HUES64 (cell line): Measurements from ENCODE around the gene RAB31.

Experiments used
- H3K27ac ChIP-seq: 2 replicates; pipeline ENCODE4 v1.7.0; 2013; ENCODE audit warnings: low read depth, low read length, inconsistent platforms
- H3K27me3 ChIP-seq: 2 replicates; pipeline ENCODE4 v1.6.1; 2013; ENCODE audit warnings: mild to moderate bottlenecking, low read length; ENCODE audit not compliant: insufficient read depth
- H3K36me3 ChIP-seq: 2 replicates; pipeline ENCODE4 v1.6.1; 2013; ENCODE audit warnings: mild to moderate bottlenecking, low read length; ENCODE audit not compliant: insufficient read depth
- H3K4me1 ChIP-seq: 2 replicates; pipeline ENCODE4 v1.6.1; 2013; ENCODE audit warnings: mild to moderate bottlenecking, low read length, moderate library complexity; ENCODE audit not compliant: insufficient read depth
- H3K4me3 ChIP-seq: 2 replicates; pipeline ENCODE4 v1.5.1; 2013; ENCODE audit warnings: mild to moderate bottlenecking, low read length, moderate library complexity
- H3K9ac ChIP-seq: 2 replicates; pipeline ENCODE4 v1.6.1; 2013; ENCODE audit warnings: mild to moderate bottlenecking, low read depth, low read length
- H3K9me3 ChIP-seq: 2 replicates; pipeline ENCODE4 v1.6.1; 2013; ENCODE audit warnings: low read depth, low read length; ENCODE audit not compliant: insufficient read depth
- WGBS: fragments of 150-250, 120-280 bp; methylation state at CpG from one replicate; pipeline ENCODE4 v1.1.7; 2013; ENCODE audit warnings: missing lambda C conversion rate; 5-methylcytosine and 5-hydroxymethylcytosine counted together

Gene RAB31

GRCh38 chr18:9753846-9754245 is 45.7 kb downstream of the RAB31 start:
- Histone ChIP-seq H3K36me3 (no peaks in the 10 kb centered on the region), H3K27me3 (no peaks in the 10 kb centered on the region), H3K4me3 (no peak overlapping the region), H3K4me1 (no peaks in the 10 kb centered on the region; the same call in 1 of the 2 replicates), H3K9me3 (no peaks in the 10 kb centered on the region), H3K9ac (no peak overlapping the region), H3K27ac (no peak overlapping the region)
- WGBS: 93% methylated on average over 7 of the region's 7 CpGs

DNA sequence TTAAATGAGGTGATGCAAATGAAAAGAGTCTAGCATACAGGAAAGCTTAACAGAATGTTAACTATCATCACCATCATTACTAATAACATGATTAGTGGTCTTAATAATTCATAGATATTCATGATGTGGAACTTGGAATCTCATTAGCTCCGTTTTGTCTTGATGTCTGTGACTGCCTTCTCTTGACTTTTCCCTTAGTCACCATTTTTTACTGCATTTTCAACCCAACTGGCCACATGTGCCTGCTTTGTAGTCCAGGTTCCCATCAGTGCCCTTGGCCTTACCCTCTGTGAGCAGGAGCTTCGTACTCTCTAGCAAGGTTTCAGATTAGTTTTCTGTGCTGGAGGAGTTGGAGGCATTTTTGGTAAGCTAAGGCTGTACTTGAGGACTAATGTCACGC is 47.0 kb downstream of the RAB31 start:
- no peaks in the 10 kb centered on the region for H3K36me3 ChIP-seq
- no peaks in the 10 kb centered on the region for H3K9me3 ChIP-seq
- no peaks in the 10 kb centered on the region for H3K27me3 ChIP-seq
- no peak overlapping the region for H3K27ac ChIP-seq
- H3K4me3 ChIP-seq: no peak overlapping the region
- H3K4me1 ChIP-seq: no peaks in the 10 kb centered on the region; the same call in 1 of the 2 replicates
- WGBS: 61% methylated on average over 3 of the region's 3 CpGs
- H3K9ac ChIP-seq: no peak overlapping the region

DNA sequence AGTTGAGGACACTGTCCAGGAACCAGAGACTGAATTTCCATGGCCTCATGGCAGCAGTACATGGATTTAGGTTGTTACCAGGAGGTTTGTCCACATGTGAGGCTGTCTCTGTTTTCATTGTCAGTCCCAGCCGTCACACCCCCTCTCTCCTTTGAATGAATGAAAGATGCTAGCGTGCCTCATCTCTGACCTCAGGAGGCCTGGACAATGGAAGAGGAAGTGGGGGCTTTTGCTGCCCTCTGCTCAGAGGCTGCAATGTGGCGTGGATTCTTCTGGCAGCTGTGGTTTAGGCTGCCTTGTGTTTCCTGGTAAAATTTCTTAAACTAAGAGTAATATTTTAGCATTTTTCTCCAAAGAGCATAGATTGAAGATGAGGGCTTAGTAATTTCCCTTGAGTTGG is 47.5 kb downstream of the RAB31 start:
- H3K27me3 ChIP-seq: no peaks in the 10 kb centered on the region
- no peak overlapping the region for H3K27ac ChIP-seq
- H3K4me3 ChIP-seq: no peak overlapping the region
- 89% methylated on average over 3 of the region's 3 CpGs for WGBS
- no peaks in the 10 kb centered on the region; the same call in 1 of the 2 replicates for H3K4me1 ChIP-seq
- H3K36me3 ChIP-seq: no peaks in the 10 kb centered on the region
- H3K9me3 ChIP-seq: no peaks in the 10 kb centered on the region
- H3K9ac ChIP-seq: no peak overlapping the region

GRCh38 chr18:9756271-9756932 is 48.3 kb downstream of the RAB31 start:
- H3K27me3 ChIP-seq: no peaks in the 10 kb centered on the region
- no peaks in the 10 kb centered on the region for H3K36me3 ChIP-seq
- H3K4me1 ChIP-seq: no peaks in the 10 kb centered on the region; the same call in 1 of the 2 replicates
- no peak overlapping the region for H3K9ac ChIP-seq
- 93% methylated on average over 4 of the region's 4 CpGs for WGBS
- H3K4me3 ChIP-seq: no peak overlapping the region
- H3K9me3 ChIP-seq: no peaks in the 10 kb centered on the region
- no peak overlapping the region for H3K27ac ChIP-seq

- Histone ChIP-seq H3K4me1 (no peaks in the 10 kb centered on the region; the same call in 1 of the 2 replicates), H3K9me3 (no peaks in the 10 kb centered on the region), H3K9ac (no peak overlapping the region), H3K36me3 (no peaks in the 10 kb centered on the region), H3K27me3 (no peaks in the 10 kb centered on the region), H3K4me3 (no peak overlapping the region), H3K27ac (no peak overlapping the region)
- WGBS: 94% methylated on average over 8 of the region's 8 CpGs
Observed at GRCh38 chr18:9756933-9757470, 48.9 kb downstream of the RAB31 start.

DNA sequence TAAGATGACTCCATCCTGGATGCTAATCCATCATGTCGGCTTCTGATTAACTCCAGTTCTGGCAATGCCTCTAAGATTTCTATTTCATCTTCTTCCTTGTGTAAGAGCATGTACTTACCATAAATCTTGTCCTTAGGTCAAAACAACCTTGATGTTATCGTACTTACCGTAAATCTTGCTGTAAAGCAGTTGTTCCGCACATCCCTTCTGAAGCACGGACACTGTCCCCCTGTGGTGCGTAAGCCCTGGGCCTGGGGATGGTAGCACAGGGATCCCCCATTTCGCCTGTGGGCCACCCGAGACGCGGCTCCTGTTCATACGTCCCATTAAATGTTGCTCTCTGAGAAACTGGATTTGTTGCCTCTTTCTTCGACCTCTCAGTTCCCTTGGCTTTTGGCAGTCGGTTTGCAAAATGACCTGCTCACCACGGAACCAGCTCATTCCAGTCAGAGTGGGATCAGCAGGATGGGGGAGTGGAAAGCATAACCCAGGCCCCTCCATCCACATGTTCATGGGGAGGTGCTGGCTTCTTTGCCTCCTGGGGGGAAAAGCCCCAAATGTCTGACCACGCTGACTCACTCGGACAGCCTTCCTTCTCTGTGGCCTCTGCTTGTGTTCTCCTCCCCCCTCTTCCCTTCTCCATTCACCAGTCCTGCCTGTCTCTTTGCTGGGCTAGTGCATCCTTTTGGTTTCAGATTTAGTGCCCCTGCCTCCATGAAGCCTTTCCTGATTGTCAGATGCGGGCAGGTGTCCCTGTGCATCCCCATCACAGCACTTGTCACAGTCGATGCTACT is 49.9 kb downstream of the RAB31 start:
- H3K9me3 ChIP-seq: no peaks in the 10 kb centered on the region
- no peaks in the 10 kb centered on the region for H3K36me3 ChIP-seq
- H3K27ac ChIP-seq: no peak overlapping the region
- H3K9ac ChIP-seq: no peak overlapping the region
- no peaks in the 10 kb centered on the region; the same call in 1 of the 2 replicates for H3K4me1 ChIP-seq
- no peak overlapping the region for H3K4me3 ChIP-seq
- H3K27me3 ChIP-seq: no peaks in the 10 kb centered on the region
- WGBS: 92% methylated on average over 18 of the region's 18 CpGs

GRCh38 chr18:9758624-9759075 is 50.5 kb downstream of the RAB31 start:
- no peak overlapping the region for H3K9ac ChIP-seq
- 96% methylated on average over 8 of the region's 8 CpGs for WGBS

GRCh38 chr18:9760641-9761040 is 52.5 kb downstream of the RAB31 start:
- WGBS: 90% methylated on average over 6 of the region's 6 CpGs
- Histone ChIP-seq H3K4me3 (no peak overlapping the region), H3K36me3 (no peaks in the 10 kb centered on the region), H3K9ac (no peak overlapping the region), H3K4me1 (no peaks in the 10 kb centered on the region; the same call in 1 of the 2 replicates), H3K27me3 (no peaks in the 10 kb centered on the region), H3K27ac (no peak overlapping the region), H3K9me3 (no peaks in the 10 kb centered on the region)

More at GRCh38 chr18:9758624-9759075, 50.5 kb downstream of the RAB31 start:
- H3K27ac ChIP-seq: no peak overlapping the region
- H3K9me3 ChIP-seq: no peaks in the 10 kb centered on the region
- no peaks in the 10 kb centered on the region; the same call in 1 of the 2 replicates for H3K4me1 ChIP-seq
- H3K27me3 ChIP-seq: no peaks in the 10 kb centered on the region
- H3K4me3 ChIP-seq: no peak overlapping the region
- no peaks in the 10 kb centered on the region for H3K36me3 ChIP-seq

DNA sequence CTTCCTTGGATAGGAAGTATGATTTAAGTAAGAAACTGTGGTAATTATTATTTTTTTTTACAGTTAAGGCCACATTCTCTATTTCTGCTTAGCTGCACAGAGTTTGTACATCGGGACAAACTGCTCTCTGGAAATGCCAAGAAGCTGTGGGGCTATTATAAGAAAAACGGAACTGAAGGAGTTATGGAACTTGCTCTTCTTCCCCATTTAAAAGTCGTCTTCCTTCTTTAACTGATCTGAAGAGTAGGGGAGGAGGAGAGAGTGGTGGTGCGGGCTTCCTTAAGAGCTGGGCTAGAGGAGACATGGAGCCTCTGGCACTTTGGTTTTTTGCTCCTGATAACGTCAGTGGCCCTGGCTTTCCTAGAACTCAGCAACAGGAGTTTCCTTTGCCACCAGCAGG is 54.4 kb downstream of the RAB31 start:
- Histone ChIP-seq H3K4me3 (no peak overlapping the region), H3K27ac (no peak overlapping the region), H3K27me3 (no peaks in the 10 kb centered on the region), H3K9ac (no peak overlapping the region), H3K36me3 (no peaks in the 10 kb centered on the region), H3K9me3 (no peaks in the 10 kb centered on the region), H3K4me1 (no peaks in the 10 kb centered on the region)
- WGBS: 87% methylated on average over 5 of the region's 5 CpGs

DNA sequence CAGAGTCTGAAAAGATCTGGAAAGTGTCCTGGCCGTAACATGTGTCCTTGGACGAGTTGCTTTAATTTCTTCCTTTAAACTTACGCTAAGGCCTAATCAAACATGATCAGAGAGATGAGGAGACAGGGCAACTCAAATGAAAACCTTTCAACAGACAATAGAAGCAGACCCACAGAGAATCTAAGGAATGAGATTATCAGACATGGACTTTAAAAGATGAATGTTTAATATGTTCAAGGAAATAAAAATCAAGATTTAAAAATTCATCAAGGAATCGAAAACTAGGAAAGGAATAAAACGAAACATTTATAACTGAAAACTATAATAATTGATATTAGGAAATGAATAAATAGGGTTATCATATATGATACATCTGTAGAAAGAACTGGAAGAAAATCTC is 55.1 kb downstream of the RAB31 start:
- Histone ChIP-seq H3K9me3 (no peaks in the 10 kb centered on the region), H3K4me3 (no peak overlapping the region), H3K27ac (no peak overlapping the region), H3K4me1 (no peaks in the 10 kb centered on the region), H3K27me3 (no peaks in the 10 kb centered on the region), H3K36me3 (no peaks in the 10 kb centered on the region), H3K9ac (no peak overlapping the region)
- WGBS: 97% methylated on average over 3 of the region's 5 CpGs

GRCh38 chr18:9764011-9764481 is 55.9 kb downstream of the RAB31 start:
- Histone ChIP-seq H3K4me1 (no peaks in the 10 kb centered on the region), H3K27ac (no peak overlapping the region), H3K9me3 (no peaks in the 10 kb centered on the region), H3K36me3 (no peaks in the 10 kb centered on the region), H3K9ac (no peak overlapping the region), H3K4me3 (no peak overlapping the region), H3K27me3 (no peaks in the 10 kb centered on the region)
- 96% methylated on average over 7 of the region's 7 CpGs for WGBS
